Measurements from ENCODE around the gene CARD8.

CARD8 gene

DNA sequence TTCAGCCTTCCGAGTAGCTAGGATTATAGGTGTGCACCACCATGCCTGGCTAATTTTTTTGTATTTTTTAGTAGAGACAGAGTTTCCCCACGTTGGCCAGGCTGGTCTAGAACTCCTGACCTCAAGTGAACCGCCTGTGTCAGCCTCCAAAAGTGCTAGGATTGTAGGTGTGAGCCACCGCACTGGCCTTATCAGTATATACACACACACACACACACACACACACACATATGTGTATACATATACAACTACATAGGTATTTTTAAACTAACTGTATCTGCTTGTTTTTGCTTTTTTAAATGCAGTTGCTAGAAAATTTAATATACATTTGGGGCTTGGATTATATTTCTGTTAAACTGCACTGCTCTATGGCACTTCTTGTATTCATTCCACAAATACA is 3.1 kb downstream of the CARD8 start:
- TF ChIP-seq, protein P1, sequence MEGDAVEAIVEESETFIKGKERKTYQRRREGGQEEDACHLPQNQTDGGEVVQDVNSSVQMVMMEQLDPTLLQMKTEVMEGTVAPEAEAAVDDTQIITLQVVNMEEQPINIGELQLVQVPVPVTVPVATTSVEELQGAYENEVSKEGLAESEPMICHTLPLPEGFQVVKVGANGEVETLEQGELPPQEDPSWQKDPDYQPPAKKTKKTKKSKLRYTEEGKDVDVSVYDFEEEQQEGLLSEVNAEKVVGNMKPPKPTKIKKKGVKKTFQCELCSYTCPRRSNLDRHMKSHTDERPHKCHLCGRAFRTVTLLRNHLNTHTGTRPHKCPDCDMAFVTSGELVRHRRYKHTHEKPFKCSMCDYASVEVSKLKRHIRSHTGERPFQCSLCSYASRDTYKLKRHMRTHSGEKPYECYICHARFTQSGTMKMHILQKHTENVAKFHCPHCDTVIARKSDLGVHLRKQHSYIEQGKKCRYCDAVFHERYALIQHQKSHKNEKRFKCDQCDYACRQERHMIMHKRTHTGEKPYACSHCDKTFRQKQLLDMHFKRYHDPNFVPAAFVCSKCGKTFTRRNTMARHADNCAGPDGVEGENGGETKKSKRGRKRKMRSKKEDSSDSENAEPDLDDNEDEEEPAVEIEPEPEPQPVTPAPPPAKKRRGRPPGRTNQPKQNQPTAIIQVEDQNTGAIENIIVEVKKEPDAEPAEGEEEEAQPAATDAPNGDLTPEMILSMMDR (conservative IDR thresholded peaks at IDR 0.05; ENCODE audit: low read depth): no peak
- DNase-seq (ENCODE audit: low spot score): no peak
- CTCF ChIA-PET: interaction anchor here (0.5 to 0.6 kb wide), 2 partner anchors 17 to 143 kb away, joined by 3 to 4 read pairs; no protein-coding TSS in a partner anchor
- no peak overlapping the region for H3K27ac ChIP-seq
- POLR2A ChIA-PET (ENCODE audit: low non-redundant PET): no interaction called here

DNA sequence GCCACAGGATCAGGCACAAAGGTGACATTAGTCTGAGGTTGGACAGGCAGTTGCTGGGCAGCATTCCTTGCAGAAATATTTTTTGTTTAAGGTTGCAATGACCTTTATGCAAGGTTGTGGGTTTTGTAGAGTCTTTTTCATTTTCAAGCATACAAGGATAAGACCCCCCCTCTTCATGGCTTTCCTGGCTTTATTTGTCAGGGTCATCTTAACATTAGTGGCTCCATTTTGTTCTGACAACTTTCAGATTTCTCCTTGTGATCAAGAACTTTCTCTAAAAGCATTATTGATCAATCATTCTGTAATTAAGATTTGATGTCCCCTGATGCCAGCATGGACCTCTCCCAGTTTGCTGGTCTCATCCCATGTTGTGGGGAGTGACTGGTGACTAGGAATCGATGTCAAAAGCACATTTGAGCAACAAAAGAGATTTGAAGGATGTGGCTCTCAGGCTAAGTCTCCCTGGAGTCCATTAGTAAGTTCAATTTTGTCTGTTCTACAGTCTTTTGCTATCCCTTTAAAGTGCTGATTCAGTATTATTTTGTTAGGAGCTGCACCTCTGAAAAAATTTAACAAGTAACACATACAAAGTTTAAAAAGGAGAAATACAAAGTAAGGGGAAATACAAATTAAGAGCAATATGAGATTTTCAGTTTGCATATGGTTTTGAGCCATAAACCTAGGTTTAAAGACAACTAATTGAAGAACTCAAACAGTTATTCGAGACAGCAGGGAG is 5.3 kb downstream of the CARD8 start:
- TF ChIP-seq, protein P1 (conservative IDR thresholded peaks at IDR 0.05; ENCODE audit: low read depth): no peak
- CTCF ChIA-PET: no interaction called here
- POLR2A ChIA-PET (ENCODE audit: low non-redundant PET): no interaction called here
- H3K27ac ChIP-seq: no peak overlapping the region
- DNase-seq (ENCODE audit: low spot score): no peak

- no peak for DNase-seq (ENCODE audit: low spot score)
- POLR2A ChIA-PET (ENCODE audit: low non-redundant PET): no interaction called here
- CTCF ChIA-PET: no interaction called here
- H3K27ac ChIP-seq: no peak overlapping the region
- TF ChIP-seq, protein P1 (conservative IDR thresholded peaks at IDR 0.05; ENCODE audit: low read depth): no peak
These were observed 6.2 kb downstream of the CARD8 start for GRCh38 chr19:48249502-48250014.

DNA sequence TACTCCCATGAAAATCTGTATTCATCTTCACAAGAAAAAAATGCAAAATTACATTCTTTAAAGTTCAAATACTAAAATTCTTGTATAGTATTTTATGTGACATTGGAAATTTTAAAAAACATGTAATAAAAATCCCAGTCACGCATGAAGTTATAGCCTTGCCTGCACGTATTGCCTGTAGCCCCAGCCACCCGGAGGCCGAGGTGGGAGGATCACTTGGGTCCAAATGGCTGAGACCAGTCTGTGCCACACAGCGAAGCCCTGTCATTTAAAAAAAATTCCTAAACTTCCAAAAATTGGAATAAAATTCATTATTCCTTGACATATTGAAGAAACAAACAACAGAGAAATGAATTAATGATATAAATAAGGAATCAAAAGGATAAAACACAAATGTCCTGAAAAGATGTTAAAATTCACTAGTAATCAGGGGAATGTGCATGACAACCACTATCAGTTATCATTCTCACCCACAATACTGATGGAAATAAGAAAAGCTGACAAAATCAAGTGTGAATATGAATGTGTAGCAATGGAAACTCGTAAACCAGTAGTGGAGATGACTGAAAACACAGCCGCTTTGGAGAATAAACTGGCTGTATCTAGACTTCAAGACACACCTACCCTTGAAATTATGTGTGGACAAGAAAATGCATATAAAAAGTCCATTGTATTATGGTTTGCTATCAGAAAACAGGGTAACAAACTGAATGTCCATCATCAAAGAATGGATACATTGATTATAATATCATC is 7.5 kb downstream of the CARD8 start:
- no peak for DNase-seq (ENCODE audit: low spot score)
- ChIA-PET CTCF (no interaction called here), POLR2A (ENCODE audit: low non-redundant PET) (no interaction called here)
- H3K27ac ChIP-seq: no peak overlapping the region
- TF ChIP-seq, protein P1 (conservative IDR thresholded peaks at IDR 0.05; ENCODE audit: low read depth): no peak

DNA sequence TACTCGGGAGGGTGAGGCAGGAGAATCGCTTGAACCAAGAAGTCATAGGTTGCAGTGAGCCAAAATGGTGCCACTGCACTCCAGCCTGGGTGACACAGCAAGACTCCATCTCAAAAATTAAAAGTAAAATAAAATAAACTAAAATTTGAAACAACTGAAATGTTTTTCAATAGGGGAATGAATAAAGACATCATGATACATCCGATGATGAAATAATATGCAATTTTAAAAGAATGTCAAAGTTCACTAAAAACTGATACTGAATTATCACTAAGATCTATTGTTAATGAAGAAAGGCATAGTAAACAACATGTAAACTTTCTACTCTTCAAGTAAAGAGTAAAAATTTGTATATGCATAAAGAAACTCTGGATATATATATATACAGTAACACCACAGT is 8.5 kb downstream of the CARD8 start:
- ChIA-PET POLR2A (ENCODE audit: low non-redundant PET) (no interaction called here), CTCF (no interaction called here)
- H3K27ac ChIP-seq: no peak overlapping the region
- TF ChIP-seq, protein P1 (conservative IDR thresholded peaks at IDR 0.05; ENCODE audit: low read depth): no peak
- no peak for DNase-seq (ENCODE audit: low spot score)

GRCh38 chr19:48246101-48246500 is 9.6 kb downstream of the CARD8 start:
- TF ChIP-seq, protein P1 (conservative IDR thresholded peaks at IDR 0.05; ENCODE audit: low read depth): no peak
- ChIA-PET CTCF (no interaction called here), POLR2A (ENCODE audit: low non-redundant PET) (interaction anchor here (0.6 kb wide), 1 partner anchor 47 kb away, joined by 3 read pairs; no protein-coding TSS in a partner anchor)

More at GRCh38 chr19:48246101-48246500, 9.6 kb downstream of the CARD8 start:
- DNase-seq (ENCODE audit: low spot score): no peak
- no peak overlapping the region for H3K27ac ChIP-seq

Measured in RWPE1 (cell line).